Psoas muscle (tissue), 8 donors: ENCODE data around the gene GRHL1. TPM values are rescaled to one million over a fixed set of nuclear protein-coding genes. Genes with fewer than 3 reads are reported as not detected.

Source experiments
- ATAC-seq, 4 donors: fragments of 200-7000 bp; cut with Tn5 transposase; one replicate each; pipeline ENCODE4 v1.9.1; 2020; ENCODE audit warnings: moderate library complexity in 3 of 4, mild to moderate bottlenecking in 2 of 4
- DNase-seq, 2 donors: peaks; one replicate each; pipeline ENCODE4 v3.0.0-alpha.2; 2020
- H3K27ac ChIP-seq: fragments of 200-600 bp; one replicate; pipeline ENCODE4 v1.8.0; 2022
- H3K27me3 ChIP-seq, 3 donors: fragments of 200-600 bp in 1 of 3; one replicate each; pipeline versions ENCODE4 v1.6.1 to v1.8.0; 2013 to 2022; ENCODE audit warnings: low read length in 2 of 3, mild to moderate bottlenecking in 2 of 3, moderate library complexity in 1 of 3; ENCODE audit not compliant: insufficient read depth in 3 of 3
- H3K36me3 ChIP-seq, 2 donors: fragments of 200-600 bp in 1 of 2; one replicate each; pipeline versions ENCODE4 v1.6.1 to v1.8.0; 2013 to 2022; ENCODE audit warnings: low read depth in 1 of 2, mild to moderate bottlenecking in 1 of 2, moderate library complexity in 1 of 2; ENCODE audit not compliant: insufficient read depth in 1 of 2
- H3K4me1 ChIP-seq: fragments of 200-600 bp; one replicate; pipeline ENCODE4 v1.8.0; 2022
- H3K4me3 ChIP-seq: fragments of 200-600 bp; one replicate; pipeline ENCODE4 v1.8.0; 2022; ENCODE audit warnings: mild to moderate bottlenecking
- H3K9me3 ChIP-seq: fragments of 200-600 bp; one replicate; pipeline ENCODE4 v1.8.0; 2022
- WGBS, 3 donors: extraction: QIAGEN DNeasy Blood & Tissue Kit; methylation state at CpG; one replicate each; pipeline versions ENCODE4 v1.1.6 to v1.1.7; 2013; 5-methylcytosine and 5-hydroxymethylcytosine counted together
- intact Hi-C, 2 donors: fragments of 100-400 bp; cut with DNase I; formaldehyde crosslinking; loops; one replicate each; pipeline versions ENCODE4 v1.11.0 to v1.14.2; 2022
- polyA plus RNA-seq, 3 donors: library from polyadenylated mRNA; stranded (reverse); fragments of 200-250 nt; gene quantifications; one replicate each; pipeline ENCODE4 v1.2.3, GENCODE V29; 2013
- total RNA-seq, 4 donors: library from RNA; stranded (reverse); fragmentation: NEBNext Ultra II Directional in 2 of 4; extraction: Animal tissue kit (Norgen Biotek cat#: 25700) in 2 of 4; gene quantifications; one replicate each; pipeline versions ENCODE4 v1.2.1 to v1.2.4, GENCODE V29; 2021 to 2023
- TF ChIP-seq, protein P1 (sequence below): fragments of 200-600 bp; IDR thresholded peaks from one replicate; pipeline ENCODE4 v1.8.0; 2022; ENCODE audit warnings: antibody characterized with exemption
- donor health status: healthy with polysubstance abuse.
- donor health status: DM: no; HTN: no; CAD: no; lungs with moderate emphysema.
- donor health status: Bipolar disorder and iron deficiency.
- donor health status: healthy.
- donor health status: DM: yes; HTN: yes; CAD: no.
- donor health status: DM: no; HTN: no; CAD: no.
- donor health status: DM: no; HTN: no; CAD: no.
- donor health status: DM: yes; HTN: yes; CAD: no.

GRHL1 gene
- total and polyA plus RNA-seq, 7 donors, result 0.38 to 1.2 (median 0.63) TPM

DNA sequence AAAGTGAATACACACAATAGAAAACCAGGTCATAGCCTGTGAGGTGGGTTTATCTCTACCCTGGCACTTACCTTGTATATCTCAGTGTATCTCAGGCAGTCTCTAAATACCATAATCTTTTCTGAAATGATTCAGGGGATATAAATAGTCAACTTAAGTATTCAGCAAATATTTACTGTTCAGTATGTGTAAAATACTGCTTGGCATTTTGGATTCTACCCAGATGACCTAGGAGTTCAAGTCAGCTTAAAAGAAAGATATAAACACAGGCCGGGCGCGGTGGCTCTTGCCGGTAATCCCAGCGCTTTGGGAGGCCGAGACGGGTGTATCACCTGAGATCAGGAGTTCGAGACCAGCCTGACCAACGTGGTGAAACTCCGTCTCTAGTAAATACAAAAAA is 23.8 kb downstream of the GRHL1 start:
- intact Hi-C loops, result no loop called here
- ATAC-seq, result peak in 1 of 4 donors; percentile 25
- TF ChIP-seq, protein P1, sequence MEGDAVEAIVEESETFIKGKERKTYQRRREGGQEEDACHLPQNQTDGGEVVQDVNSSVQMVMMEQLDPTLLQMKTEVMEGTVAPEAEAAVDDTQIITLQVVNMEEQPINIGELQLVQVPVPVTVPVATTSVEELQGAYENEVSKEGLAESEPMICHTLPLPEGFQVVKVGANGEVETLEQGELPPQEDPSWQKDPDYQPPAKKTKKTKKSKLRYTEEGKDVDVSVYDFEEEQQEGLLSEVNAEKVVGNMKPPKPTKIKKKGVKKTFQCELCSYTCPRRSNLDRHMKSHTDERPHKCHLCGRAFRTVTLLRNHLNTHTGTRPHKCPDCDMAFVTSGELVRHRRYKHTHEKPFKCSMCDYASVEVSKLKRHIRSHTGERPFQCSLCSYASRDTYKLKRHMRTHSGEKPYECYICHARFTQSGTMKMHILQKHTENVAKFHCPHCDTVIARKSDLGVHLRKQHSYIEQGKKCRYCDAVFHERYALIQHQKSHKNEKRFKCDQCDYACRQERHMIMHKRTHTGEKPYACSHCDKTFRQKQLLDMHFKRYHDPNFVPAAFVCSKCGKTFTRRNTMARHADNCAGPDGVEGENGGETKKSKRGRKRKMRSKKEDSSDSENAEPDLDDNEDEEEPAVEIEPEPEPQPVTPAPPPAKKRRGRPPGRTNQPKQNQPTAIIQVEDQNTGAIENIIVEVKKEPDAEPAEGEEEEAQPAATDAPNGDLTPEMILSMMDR, result no peak
- H3K9me3 ChIP-seq, result no peaks in the 10 kb centered on the region
- no peak overlapping the region for H3K27ac ChIP-seq
- DNase-seq, result no peak
- peaks cover 12% of the 10 kb centered on the region for H3K4me1 ChIP-seq
- H3K4me3 ChIP-seq, result no peak overlapping the region
- 93 to 94% (median 93%) methylated on average over 10 of the region's 10 CpGs for WGBS, 3 donors
- H3K36me3 ChIP-seq, result no peaks in the 10 kb centered on the region
- H3K27me3 ChIP-seq, result no peaks in the 10 kb centered on the region

DNA sequence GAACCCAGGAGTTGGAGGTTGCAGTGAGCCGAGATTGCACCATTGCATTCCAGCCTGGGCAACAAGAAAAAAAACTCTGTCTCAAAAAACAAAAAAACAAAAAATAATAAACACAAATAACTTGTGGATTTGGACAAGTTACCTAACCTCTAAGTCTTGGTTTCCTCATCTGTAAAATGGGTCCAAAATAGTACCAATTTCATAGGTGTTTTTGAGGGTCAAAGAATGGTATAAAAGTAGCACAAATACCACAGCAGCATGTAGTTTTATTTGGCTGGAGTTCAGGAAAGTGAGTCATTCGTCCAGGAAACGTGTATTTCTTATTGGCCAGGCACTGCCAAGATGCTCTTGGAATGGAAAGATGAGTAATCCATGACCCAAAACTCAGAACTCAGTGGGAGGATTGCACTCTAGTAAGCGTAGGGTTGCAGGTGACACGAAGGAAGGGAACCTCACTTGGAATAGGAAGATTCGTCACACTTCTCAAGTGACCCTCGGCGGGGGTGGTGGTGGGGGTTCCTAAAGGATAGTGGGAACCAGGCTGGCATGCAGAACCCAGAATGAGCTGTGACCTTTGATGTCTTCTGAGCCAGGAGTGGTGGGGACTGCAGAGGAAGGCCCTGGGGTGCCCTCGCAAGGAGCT is 24.4 kb downstream of the GRHL1 start:
- Histone ChIP-seq H3K27me3 (no peaks in the 10 kb centered on the region), H3K36me3 (no peaks in the 10 kb centered on the region), H3K27ac (peak overlapping the region; percentile 27), H3K9me3 (no peaks in the 10 kb centered on the region), H3K4me3 (no peak overlapping the region), H3K4me1 (peaks cover 12% of the 10 kb centered on the region)
- intact Hi-C loops, result no loop called here
- ATAC-seq (peak; percentile 93 to 96 (median 94)), DNase-seq (peak in 1 of 2 donors; percentile 41)
- TF ChIP-seq, protein P1, result no peak
- 44 to 50% (median 47%) methylated on average over 9 of the region's 9 CpGs for WGBS, 3 donors

DNA sequence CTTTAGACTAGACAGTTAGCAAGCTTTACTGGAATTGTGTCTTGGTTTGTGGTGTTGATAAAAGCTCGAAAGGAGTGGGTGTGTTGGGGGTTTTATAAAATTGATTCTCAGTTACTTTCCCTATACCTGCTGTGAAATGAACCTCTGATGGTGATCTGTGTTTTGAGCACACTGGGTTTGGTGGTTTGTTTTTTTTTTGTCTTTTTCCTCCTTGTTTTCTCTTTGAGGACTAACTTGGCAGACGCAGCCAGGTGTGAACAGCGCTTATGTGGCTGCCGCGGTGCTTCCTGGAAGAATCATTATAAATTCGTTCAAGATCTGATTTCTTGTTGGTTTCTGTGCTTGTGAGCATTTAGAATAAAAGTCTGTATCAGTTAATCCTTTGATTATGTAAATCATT is 28.5 kb downstream of the GRHL1 start:
- Histone ChIP-seq H3K36me3 (no peaks in the 10 kb centered on the region), H3K27me3 (no peaks in the 10 kb centered on the region), H3K4me1 (peaks cover 30% of the 10 kb centered on the region), H3K27ac (no peak overlapping the region), H3K9me3 (no peaks in the 10 kb centered on the region), H3K4me3 (no peak overlapping the region)
- no peak for ATAC-seq
- TF ChIP-seq, protein P1, result no peak
- intact Hi-C loops, result loop anchor here in 1 of 2 donors (10.0 kb wide), 1 partner anchor 455 kb away; no protein-coding TSS in a partner anchor
- no peak for DNase-seq
- 79 to 90% (median 88%) methylated on average over 6 of the region's 6 CpGs for WGBS, 3 donors

DNA sequence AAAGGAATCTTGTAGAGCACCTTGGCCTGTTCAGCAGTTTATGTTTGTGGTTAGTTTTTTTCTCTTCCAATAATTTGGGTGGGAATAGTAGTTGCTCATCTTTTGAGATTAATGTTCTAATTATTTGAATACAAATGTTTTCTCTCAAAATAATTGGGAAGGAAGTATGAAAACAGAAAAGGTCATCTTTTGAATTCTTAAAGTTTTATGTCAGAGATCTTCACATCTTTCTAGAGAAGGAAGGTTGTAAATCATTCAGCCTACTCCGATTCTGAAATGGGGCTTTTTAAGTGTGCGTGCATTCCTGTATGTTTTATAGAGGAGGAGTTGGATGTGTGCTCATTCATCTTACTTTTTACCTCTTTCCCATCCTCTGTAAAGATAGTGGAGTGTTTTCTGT is 29.0 kb downstream of the GRHL1 start:
- intact Hi-C loops, result loop anchor here in 1 of 2 donors (10.0 kb wide), 1 partner anchor 454 kb away; no protein-coding TSS in a partner anchor
- peaks cover 30% of the 10 kb centered on the region for H3K4me1 ChIP-seq
- 92 to 98% (median 95%) methylated on average over 2 of the region's 2 CpGs for WGBS, 3 donors

More for the DNA sequence above, 29.0 kb downstream of the GRHL1 start:
- ATAC-seq, result no peak
- TF ChIP-seq, protein P1, result no peak
- Histone ChIP-seq H3K27ac (no peak overlapping the region), H3K4me3 (no peak overlapping the region), H3K9me3 (no peaks in the 10 kb centered on the region), H3K36me3 (no peaks in the 10 kb centered on the region), H3K27me3 (no peaks in the 10 kb centered on the region)
- DNase-seq, result no peak
